Gastrocnemius medialis (tissue), 4 donors: ENCODE measurements around the gene SLC1A3. TPM values are rescaled to one million over a fixed set of nuclear protein-coding genes. Genes with fewer than 3 reads are reported as not detected.

Experiments used
- ATAC-seq, 2 donors: fragments of 150-250 bp; one replicate each; pipeline ENCODE4 v1.9.1; 2016
- DNase-seq, 2 donors: peaks; one replicate each; pipeline ENCODE4 v3.0.0-alpha.2; 2019
- H3K27ac ChIP-seq, 4 donors: fragments of 200-600 bp; sonication (generic); 1 replicate in 1 of 4; 2 replicates in 3 of 4; pipeline ENCODE4 v1.5.1; 2016 to 2018; ENCODE audit warnings: mild to moderate bottlenecking in 2 of 4, moderate library complexity in 1 of 4
- H3K27me3 ChIP-seq, 3 donors: fragments of 200-600 bp; sonication (generic) in 2 of 3; 1 replicate in 1 of 3; 2 replicates in 2 of 3; pipeline versions ENCODE4 v1.5.1 to v1.6.0; 2016 to 2019; ENCODE audit warnings: mild to moderate bottlenecking in 1 of 3, moderate library complexity in 1 of 3
- H3K36me3 ChIP-seq, 2 donors: fragments of 200-600 bp; sonication (generic) in 1 of 2; one replicate each; pipeline ENCODE4 v1.5.1; 2017 to 2018
- H3K4me1 ChIP-seq, 2 donors: fragments of 200-600 bp; sonication (generic) in 1 of 2; one replicate each; pipeline ENCODE4 v1.5.1; 2016 to 2017; ENCODE audit warnings: mild to moderate bottlenecking in 2 of 2
- H3K4me3 ChIP-seq, 4 donors: fragments of 200-600 bp; sonication (generic) in 3 of 4; 1 replicate in 1 of 4; 2 replicates in 3 of 4; pipeline ENCODE4 v1.5.1; 2016 to 2019; ENCODE audit warnings: mild to moderate bottlenecking in 2 of 4
- H3K9me3 ChIP-seq, 3 donors: fragments of 200-600 bp; sonication (generic) in 2 of 3; 1 replicate in 1 of 3; 2 replicates in 2 of 3; pipeline ENCODE4 v1.5.1; 2016 to 2019
- CTCF ChIP-seq, 5 experiments: fragments of 450-650 bp in 3 of 5; fragments of 200-600 bp in 2 of 5; sonication (generic) in 2 of 5; IDR thresholded peaks in 4 of 5; conservative IDR thresholded peaks in 1 of 5; 1 replicate in 4 of 5; 2 replicates in 1 of 5; pipeline ENCODE4 v1.5.1; 2016 to 2019; ENCODE audit warnings: antibody characterized with exemption in 5 of 5, mild to moderate bottlenecking in 3 of 5, moderate library complexity in 3 of 5
- POLR2A ChIP-seq, 2 donors: fragments of 450-650 bp; IDR thresholded peaks; one replicate each; pipeline ENCODE4 v1.6.1; 2017; ENCODE audit warnings: antibody characterized with exemption in 2 of 2, mild to moderate bottlenecking in 2 of 2, moderate library complexity in 2 of 2
- in situ Hi-C, 4 donors: fragments of 200-750 bp; cut with MboI; loops; one replicate each; pipeline versions ENCODE4 v1.15.0 to v1.8.0; 2017; ENCODE audit warnings: low sequenced_read_pairs in 4 of 4
- intact Hi-C: fragments of 100-400 bp; cut with DNase I; formaldehyde crosslinking; loops from one replicate; pipeline ENCODE4 v1.15.1; 2023; ENCODE audit warnings: low total_unique reads
- total RNA-seq, 4 donors: library from RNA; depleted of rRNA; stranded (reverse); fragments of >200 nt; gene quantifications; one replicate each; pipeline versions ENCODE4 v1.1.0 to v1.2.3, GENCODE V29; 2016

Gene SLC1A3
- total RNA-seq, 4 donors from 2014 or later: 5.3 to 69.4 (median 17.4) TPM

DNA sequence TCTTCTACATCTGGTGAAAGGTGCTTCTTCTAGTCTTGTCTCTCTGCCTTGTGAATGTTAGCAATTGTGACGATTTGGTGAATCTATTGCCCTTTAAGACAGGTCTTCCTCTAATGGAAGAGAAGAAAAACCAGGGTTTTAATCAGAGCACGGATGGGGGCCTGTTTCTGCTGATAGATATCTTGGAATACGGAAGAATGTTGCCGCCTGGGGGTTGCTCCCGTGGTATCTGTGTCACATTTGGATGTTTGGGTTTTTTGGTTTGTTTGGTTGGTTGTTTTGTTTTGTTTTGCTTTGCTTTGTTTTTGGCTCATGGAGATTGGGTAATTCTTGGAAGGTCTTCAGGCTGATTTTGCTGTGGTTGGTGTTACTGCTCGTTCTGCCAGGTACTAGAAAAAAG lies 9.7 kb upstream of the SLC1A3 start:
- Histone ChIP-seq H3K27me3 (no peaks in the 10 kb centered on the region), H3K4me1 (no peaks in the 10 kb centered on the region), H3K36me3 (no peaks in the 10 kb centered on the region), H3K27ac (no peak overlapping the region), H3K9me3 (no peaks in the 10 kb centered on the region), H3K4me3 (no peak overlapping the region)
- ATAC-seq: no peak
- TF ChIP-seq POLR2A (IDR thresholded peaks at IDR 0.05) (no peak), CTCF (IDR thresholded peaks at IDR 0.05 in 4 of 5, conservative IDR thresholded peaks at IDR 0.05 in 1 of 5) (no peak)
- DNase-seq: no peak
- in situ Hi-C loops (no loop called here), intact Hi-C loops (no loop called here)

- in situ Hi-C loops (no loop called here), intact Hi-C loops (no loop called here)
- Histone ChIP-seq H3K4me3 (no peak overlapping the region), H3K27me3 (no peaks in the 10 kb centered on the region), H3K27ac (no peak overlapping the region), H3K4me1 (no peaks in the 10 kb centered on the region), H3K9me3 (no peaks in the 10 kb centered on the region), H3K36me3 (no peaks in the 10 kb centered on the region)
- DNase-seq: no peak
- ATAC-seq: no peak
- TF ChIP-seq CTCF (IDR thresholded peaks at IDR 0.05 in 4 of 5, conservative IDR thresholded peaks at IDR 0.05 in 1 of 5): no peak
These were observed 8.4 kb upstream of the SLC1A3 start for GRCh38 chr5:36598045-36598444.

- no peaks in the 10 kb centered on the region for H3K9me3 ChIP-seq
- in situ Hi-C loops: loop anchor here in 1 of 4 donors (10.0 kb wide), 1 partner anchor 95 kb away; no protein-coding TSS in a partner anchor
- H3K27me3 ChIP-seq: no peaks in the 10 kb centered on the region
- H3K36me3 ChIP-seq: no peaks in the 10 kb centered on the region
- ATAC-seq (no peak), DNase-seq (no peak)
- H3K4me3 ChIP-seq: no peak overlapping the region
- H3K27ac ChIP-seq: no peak overlapping the region
- TF ChIP-seq CTCF (IDR thresholded peaks at IDR 0.05 in 4 of 5, conservative IDR thresholded peaks at IDR 0.05 in 1 of 5) (no peak), POLR2A (IDR thresholded peaks at IDR 0.05) (no peak)
- intact Hi-C loops: loop anchor here (10.0 kb wide), 1 partner anchor 185 kb away; no protein-coding TSS in a partner anchor
- no peaks in the 10 kb centered on the region for H3K4me1 ChIP-seq
These were observed 6.2 kb upstream of the SLC1A3 start for GRCh38 chr5:36599986-36600779.

DNA sequence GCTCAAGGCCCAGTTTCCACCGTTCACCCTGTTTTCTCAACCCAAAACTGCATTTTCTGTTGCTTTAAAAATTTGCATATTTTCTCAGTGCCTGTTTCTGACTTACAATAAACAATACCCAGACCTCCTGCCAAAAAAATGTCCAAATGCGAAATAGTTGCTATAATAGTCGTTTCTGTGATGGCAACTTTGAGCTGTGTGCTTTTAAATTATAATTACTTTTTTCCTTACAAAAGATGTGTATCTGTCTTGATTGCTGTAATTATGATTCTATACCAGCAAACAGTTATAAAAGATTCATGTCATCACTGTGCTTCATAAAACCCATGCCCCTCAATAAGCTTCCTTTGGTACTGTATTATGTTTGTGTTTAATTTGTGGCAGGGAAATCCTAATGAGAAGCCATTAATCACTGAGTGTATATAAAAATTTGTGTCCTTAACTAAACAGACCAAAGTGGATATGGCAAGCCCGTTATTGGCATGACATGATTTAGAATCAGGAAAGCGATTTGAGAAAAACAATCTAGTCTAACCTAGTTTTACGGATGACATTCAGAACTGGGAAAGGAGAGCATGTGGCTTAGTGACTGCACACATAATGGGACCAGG lies 5.4 kb upstream of the SLC1A3 start:
- Histone ChIP-seq H3K4me3 (no peak overlapping the region), H3K9me3 (no peaks in the 10 kb centered on the region), H3K36me3 (no peaks in the 10 kb centered on the region), H3K27ac (no peak overlapping the region), H3K27me3 (no peaks in the 10 kb centered on the region), H3K4me1 (peaks cover 0 to 4% of the 10 kb centered on the region in 2 donors)
- DNase-seq: no peak
- TF ChIP-seq CTCF (IDR thresholded peaks at IDR 0.05 in 4 of 5, conservative IDR thresholded peaks at IDR 0.05 in 1 of 5) (no peak), POLR2A (IDR thresholded peaks at IDR 0.05) (no peak)
- in situ Hi-C loops (loop anchor here in 1 of 4 donors (10.0 kb wide), 1 partner anchor 94 kb away; no protein-coding TSS in a partner anchor), intact Hi-C loops (loop anchor here (10.0 kb wide), 1 partner anchor 186 kb away; no protein-coding TSS in a partner anchor)
- ATAC-seq: no peak
